Upper lobe of left lung (tissue), 6 donors: Measurements from ENCODE around the gene IFI6. TPM values are rescaled to one million over a fixed set of nuclear protein-coding genes. Genes with fewer than 3 reads are reported as not detected.
"Not testable (repeated sequence)": the region's sequence is repeated elsewhere in the genome, so short reads cannot be mapped to it uniquely, and the experiment has no call there.

Source experiments
- ATAC-seq, 2 donors: fragments of 200-7000 bp; cut with Tn5 transposase; one replicate each; pipeline ENCODE4 v1.9.1; 2022; ENCODE audit warnings: mild to moderate bottlenecking in 2 of 2, moderate library complexity in 2 of 2; ENCODE audit not compliant: low FRiP score in 2 of 2
- DNase-seq, 2 donors: peaks; one replicate each; pipeline ENCODE4 v3.0.0-alpha.2; 2019 to 2020
- H3K27ac ChIP-seq, 4 donors: fragments of 200-600 bp; sonication (generic); one replicate each; pipeline ENCODE4 v1.5.1; 2016 to 2019
- H3K27me3 ChIP-seq, 4 donors: fragments of 200-600 bp; sonication (generic); one replicate each; pipeline ENCODE4 v1.5.1; 2017 to 2019
- H3K36me3 ChIP-seq, 4 donors: fragments of 200-600 bp; sonication (generic); one replicate each; pipeline ENCODE4 v1.5.1; 2016 to 2019
- H3K4me1 ChIP-seq, 4 donors: fragments of 200-600 bp; sonication (generic); one replicate each; pipeline ENCODE4 v1.5.1; 2018 to 2019
- H3K4me3 ChIP-seq, 4 donors: fragments of 200-600 bp; sonication (generic); one replicate each; pipeline ENCODE4 v1.5.1; 2017 to 2019; ENCODE audit warnings: mild to moderate bottlenecking in 2 of 4, moderate library complexity in 1 of 4
- H3K9me3 ChIP-seq, 4 donors: fragments of 200-600 bp; sonication (generic); one replicate each; pipeline ENCODE4 v1.5.1; 2018 to 2019
- EP300 ChIP-seq, 4 donors: sonication (generic); formaldehyde crosslinking; IDR thresholded peaks; one replicate each; pipeline ENCODE4 v1.5.1; 2017; ENCODE audit warnings: antibody characterized with exemption in 4 of 4, control low read depth in 2 of 4
- POLR2A ChIP-seq, 4 donors: fragments of 450-650 bp; IDR thresholded peaks; one replicate each; pipeline ENCODE4 v1.5.1; 2016 to 2017; ENCODE audit warnings: antibody characterized with exemption in 4 of 4, mild to moderate bottlenecking in 2 of 4
- POLR2AphosphoS5 ChIP-seq, 2 donors: sonication (generic); formaldehyde crosslinking; IDR thresholded peaks; one replicate each; pipeline ENCODE4 v1.5.1; 2017; ENCODE audit warnings: antibody characterized with exemption in 2 of 2
- WGBS, 2 donors: methylation state at CpG; one replicate each; pipeline ENCODE4 v1.1.5; 2017 to 2018; 5-methylcytosine and 5-hydroxymethylcytosine counted together
- total RNA-seq, 6 donors: library from RNA; depleted of rRNA in 4 of 6; stranded (reverse); fragments of >200 nt in 4 of 6; gene quantifications; one replicate each; pipeline versions ENCODE4 v1.1.0 to v1.2.1, GENCODE V29; 2016 to 2021
- TF ChIP-seq, protein P1 (sequence below), 6 experiments: fragments of 450-650 bp in 4 of 6; fragments of 200-600 bp in 2 of 6; sonication (generic) in 2 of 6; IDR thresholded peaks; one replicate each; pipeline ENCODE4 v1.5.1; 2016 to 2019; ENCODE audit warnings: antibody characterized with exemption in 6 of 6
- donor health status: DM: no; HTN: no; CAD: no; lungs with moderate emphysema.
- donor health status: DM: no; HTN: yes; CAD: no; lungs with severe emphysema.

The IFI6 gene
- total RNA-seq, 6 donors from 2014 or later, result 43.0 to 436 (median 277) TPM

DNA sequence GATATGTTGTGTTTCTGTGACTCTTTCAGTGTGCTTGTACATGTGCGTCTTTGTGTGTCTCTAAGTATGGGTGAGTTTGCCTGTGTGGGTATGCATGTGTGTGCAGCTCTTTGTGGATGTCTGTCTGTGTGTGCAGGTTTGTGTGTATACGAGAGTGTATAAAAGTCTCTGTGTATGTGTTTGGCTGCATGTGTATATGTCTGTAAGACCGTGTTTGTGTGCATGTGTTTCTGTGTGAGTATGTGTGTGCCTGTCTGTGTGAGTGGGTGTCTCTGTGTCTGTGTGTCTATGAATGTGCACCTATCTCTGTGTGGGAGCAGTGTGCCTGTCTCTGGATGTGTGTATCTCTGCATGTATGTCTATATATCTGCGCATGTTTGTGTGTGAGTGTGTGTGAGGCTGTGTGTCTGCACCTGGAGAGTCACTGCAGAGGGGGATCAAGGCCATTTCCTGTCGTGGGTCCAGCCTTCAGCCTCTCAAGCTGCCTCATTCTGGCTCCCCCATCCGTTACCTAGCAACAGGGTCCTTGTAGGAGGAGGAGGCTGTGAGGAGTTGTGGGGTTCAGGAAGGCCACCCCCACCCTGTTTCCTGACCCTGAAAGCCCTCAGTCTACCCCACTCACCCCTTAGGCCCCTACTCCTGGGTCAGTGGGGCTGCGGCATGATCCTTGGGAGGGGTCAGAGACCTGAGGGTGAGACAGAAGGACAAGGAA is 47.4 kb downstream of the IFI6 start:
- Histone ChIP-seq H3K36me3 (peaks cover 0 to 21% (median 9%) of the 10 kb centered on the region in 4 donors), H3K4me1 (peaks cover 49 to 72% (median 57%) of the 10 kb centered on the region in 4 donors), H3K4me3 (peak overlapping the region in 1 of 4 donors; percentile 26), H3K27ac (peak overlapping the region; percentile 72 to 98 (median 95)), H3K9me3 (no peaks in the 10 kb centered on the region), H3K27me3 (no peaks in the 10 kb centered on the region)
- WGBS, 2 donors, result 57 to 70% methylated on average over 7 of the region's 7 CpGs
- peak in 1 of 2 donors; percentile 27 for ATAC-seq
- no peak for TF ChIP-seq EP300 (IDR thresholded peaks at IDR 0.05)
- TF ChIP-seq POLR2AphosphoS5 (IDR thresholded peaks at IDR 0.05), result no peak
- TF ChIP-seq, protein P1, sequence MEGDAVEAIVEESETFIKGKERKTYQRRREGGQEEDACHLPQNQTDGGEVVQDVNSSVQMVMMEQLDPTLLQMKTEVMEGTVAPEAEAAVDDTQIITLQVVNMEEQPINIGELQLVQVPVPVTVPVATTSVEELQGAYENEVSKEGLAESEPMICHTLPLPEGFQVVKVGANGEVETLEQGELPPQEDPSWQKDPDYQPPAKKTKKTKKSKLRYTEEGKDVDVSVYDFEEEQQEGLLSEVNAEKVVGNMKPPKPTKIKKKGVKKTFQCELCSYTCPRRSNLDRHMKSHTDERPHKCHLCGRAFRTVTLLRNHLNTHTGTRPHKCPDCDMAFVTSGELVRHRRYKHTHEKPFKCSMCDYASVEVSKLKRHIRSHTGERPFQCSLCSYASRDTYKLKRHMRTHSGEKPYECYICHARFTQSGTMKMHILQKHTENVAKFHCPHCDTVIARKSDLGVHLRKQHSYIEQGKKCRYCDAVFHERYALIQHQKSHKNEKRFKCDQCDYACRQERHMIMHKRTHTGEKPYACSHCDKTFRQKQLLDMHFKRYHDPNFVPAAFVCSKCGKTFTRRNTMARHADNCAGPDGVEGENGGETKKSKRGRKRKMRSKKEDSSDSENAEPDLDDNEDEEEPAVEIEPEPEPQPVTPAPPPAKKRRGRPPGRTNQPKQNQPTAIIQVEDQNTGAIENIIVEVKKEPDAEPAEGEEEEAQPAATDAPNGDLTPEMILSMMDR (IDR thresholded peaks at IDR 0.05), result no peak
- no peak for TF ChIP-seq POLR2A (IDR thresholded peaks at IDR 0.05)
- peak in 1 of 2 donors; percentile 24 for DNase-seq

DNA sequence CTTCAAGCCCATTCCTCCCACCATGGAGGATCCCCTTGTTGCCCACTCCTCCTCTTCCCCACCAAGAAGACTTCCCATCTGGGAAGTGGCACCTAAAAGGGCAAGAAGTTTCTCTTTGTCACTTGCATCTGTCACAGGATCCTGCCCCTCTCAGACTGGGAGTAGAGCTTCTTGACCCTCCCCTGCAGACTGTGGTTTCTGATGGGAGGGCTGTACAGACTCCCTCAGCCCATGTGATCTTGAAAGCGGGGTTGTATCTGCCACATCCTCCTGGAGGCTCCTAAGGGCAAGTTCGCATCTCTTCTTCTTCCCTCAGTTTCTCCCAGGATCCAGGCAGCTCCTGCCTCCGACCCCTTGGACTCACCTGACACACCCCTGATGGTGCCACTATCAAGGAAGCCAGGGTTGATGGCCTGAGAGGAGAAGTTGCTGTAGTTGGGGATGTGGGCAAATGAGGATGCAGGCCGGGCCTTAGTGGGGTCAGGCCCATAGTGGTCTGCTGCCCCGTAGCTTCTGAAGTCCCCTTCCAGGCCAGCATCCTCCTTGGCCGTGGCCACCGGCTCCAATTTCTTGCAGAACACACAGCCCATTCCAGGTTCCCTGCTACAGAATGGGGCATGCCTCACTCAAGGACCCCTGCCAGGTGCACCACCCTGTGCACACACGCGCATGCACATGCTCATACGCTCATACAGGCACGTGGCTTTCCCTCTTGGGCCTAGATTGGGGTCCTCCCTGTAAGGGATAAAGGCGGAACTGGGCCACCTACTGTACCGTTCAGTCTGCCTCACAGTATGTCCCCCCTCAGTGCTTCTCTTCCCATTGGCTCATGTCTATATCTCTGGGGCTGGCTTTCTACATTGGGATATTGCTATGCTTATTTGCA is 48.4 kb downstream of the IFI6 start:
- Histone ChIP-seq H3K27me3 (no peaks in the 10 kb centered on the region), H3K9me3 (no peaks in the 10 kb centered on the region), H3K4me1 (peaks cover 44 to 62% (median 49%) of the 10 kb centered on the region in 4 donors), H3K36me3 (peaks cover 0 to 26% (median 9%) of the 10 kb centered on the region in 4 donors), H3K27ac (peak overlapping the region in 2 of 4 donors; percentile 55 to 96), H3K4me3 (no peak overlapping the region)
- no peak for TF ChIP-seq POLR2AphosphoS5 (IDR thresholded peaks at IDR 0.05)
- TF ChIP-seq, protein P1 (IDR thresholded peaks at IDR 0.05), result no peak
- peak in 1 of 4 donors; percentile 34 for TF ChIP-seq POLR2A (IDR thresholded peaks at IDR 0.05)
- TF ChIP-seq EP300 (IDR thresholded peaks at IDR 0.05), result no peak
- 90 to 91% methylated on average over 7 to 13 of the region's 13 CpGs for WGBS, 2 donors
- DNase-seq, result peak in 1 of 2 donors; percentile 32
- no peak for ATAC-seq

DNA sequence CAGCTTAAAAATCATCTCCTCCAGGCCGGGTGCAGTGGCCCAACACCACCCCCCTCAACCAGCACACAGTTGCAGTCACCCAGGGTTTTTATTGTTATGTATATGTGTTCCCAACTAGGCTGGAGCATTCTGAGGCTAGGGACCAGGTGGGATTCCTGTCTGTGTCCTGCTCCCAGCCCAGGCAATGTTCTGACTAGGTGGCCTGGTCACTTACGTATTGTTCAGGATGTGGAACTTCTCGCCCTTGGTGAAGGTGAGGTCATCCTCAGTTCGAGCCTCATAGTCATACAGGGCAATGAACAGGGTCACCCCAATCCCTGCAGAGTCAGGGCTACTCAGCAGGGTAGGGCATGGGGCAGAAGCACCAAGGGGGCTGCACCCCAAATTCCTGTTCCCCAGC is 49.2 kb downstream of the IFI6 start:
- 75 to 100% methylated on average over 1 to 4 of the region's 4 CpGs for WGBS, 2 donors
- Histone ChIP-seq H3K27me3 (no peaks in the 10 kb centered on the region), H3K4me1 (peaks cover 39 to 57% (median 48%) of the 10 kb centered on the region in 4 donors), H3K9me3 (no peaks in the 10 kb centered on the region), H3K27ac (peak overlapping the region in 2 of 4 donors; percentile 55 to 96), H3K36me3 (peaks cover 0 to 26% (median 9%) of the 10 kb centered on the region in 4 donors), H3K4me3 (no peak overlapping the region)
- DNase-seq (peak in 1 of 2 donors; percentile 42), ATAC-seq (no peak)
- no peak for TF ChIP-seq EP300 (IDR thresholded peaks at IDR 0.05)

DNA sequence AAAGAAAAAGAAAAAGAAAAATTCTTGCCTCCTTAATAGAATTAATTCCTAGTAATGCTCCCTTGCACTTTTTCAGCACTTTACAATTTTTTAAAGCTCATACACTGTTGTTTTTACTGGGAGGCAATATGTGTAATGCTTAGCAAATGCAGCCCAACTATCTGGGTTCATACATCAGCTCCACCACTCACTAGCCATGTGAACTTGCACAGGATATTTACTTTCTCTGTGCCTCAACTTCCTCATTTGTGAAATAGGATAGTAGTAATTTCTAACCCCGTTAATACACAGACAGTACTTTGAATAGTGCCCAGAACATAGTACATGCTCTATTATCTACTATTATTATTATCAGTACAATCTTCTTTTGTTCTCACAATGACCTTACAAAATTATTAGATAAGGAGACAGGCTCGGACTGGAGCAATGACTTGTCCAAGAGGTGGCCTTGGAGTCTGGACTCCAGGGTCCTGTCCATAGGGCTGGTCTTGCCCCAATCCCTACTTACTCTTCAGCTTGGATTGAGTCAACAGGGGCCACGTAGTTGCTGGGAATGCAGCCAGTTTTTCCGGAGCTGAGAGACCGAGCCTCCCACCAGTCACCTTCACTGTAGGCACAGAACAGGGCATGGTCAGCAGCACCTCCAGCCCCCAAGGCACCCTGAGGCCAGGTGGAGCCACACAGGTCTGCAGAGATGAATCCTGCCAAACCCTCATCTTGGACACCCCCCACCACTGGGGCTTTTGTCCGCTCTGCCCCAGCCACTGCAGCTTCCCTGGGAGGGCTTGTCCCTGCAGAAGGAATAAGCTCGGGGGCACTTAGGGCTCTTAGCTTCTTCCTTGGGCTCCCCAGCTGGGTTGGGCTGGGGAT is 50.7 kb downstream of the IFI6 start:
- no peak for ATAC-seq

DNA sequence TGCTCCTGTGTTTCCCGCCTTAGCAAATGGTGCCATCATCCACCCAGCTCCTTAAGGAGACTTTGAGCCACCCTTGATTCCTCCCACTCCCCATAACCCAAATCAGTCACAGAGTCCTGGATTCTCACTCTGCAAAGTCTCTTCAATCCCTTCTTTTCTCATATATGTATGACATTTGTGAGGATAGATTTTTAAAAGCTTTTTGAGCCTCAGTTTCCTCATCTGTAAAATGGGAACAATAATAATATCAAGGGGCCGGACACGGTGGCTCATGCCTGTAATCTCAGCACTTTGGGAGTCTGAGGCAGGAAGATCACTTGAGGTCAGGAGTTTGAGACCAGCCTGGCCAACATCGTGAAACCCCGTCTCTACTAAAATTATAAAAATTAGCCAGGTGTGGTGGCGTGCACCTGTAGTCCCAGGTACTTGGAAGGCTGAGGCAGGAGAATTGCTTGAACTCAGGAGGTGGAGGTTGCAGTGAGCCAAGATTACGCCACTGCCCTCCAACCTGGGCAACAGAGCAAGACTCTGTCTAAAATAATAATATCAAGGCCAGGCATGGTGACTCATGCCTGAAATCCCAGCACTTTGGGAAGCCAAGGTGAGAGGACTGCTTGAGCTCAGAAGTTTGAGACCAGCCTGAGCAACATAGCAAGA is 52.1 kb downstream of the IFI6 start:
- peaks cover 0 to 50% (median 20%) of the 10 kb centered on the region in 4 donors for H3K36me3 ChIP-seq
- ATAC-seq, H3K4me3 ChIP-seq, DNase-seq, H3K27me3 ChIP-seq, H3K9me3 ChIP-seq: not testable (repeated sequence)
- peak overlapping the region in 1 of 4 donors; percentile 24 for H3K27ac ChIP-seq
- H3K4me1 ChIP-seq, result peaks cover 27 to 50% (median 34%) of the 10 kb centered on the region in 4 donors
- WGBS, 2 donors, result 96 to 97% methylated on average over 7 of the region's 7 CpGs

More for the DNA sequence above, 50.7 kb downstream of the IFI6 start:
- H3K36me3 ChIP-seq, result peaks cover 0 to 36% (median 16%) of the 10 kb centered on the region in 4 donors
- DNase-seq, result peak in 1 of 2 donors; percentile 43
- no peak overlapping the region for H3K4me3 ChIP-seq
- WGBS, 2 donors, result 49 to 75% methylated on average over 4 to 7 of the region's 7 CpGs
- TF ChIP-seq EP300 (IDR thresholded peaks at IDR 0.05), result no peak
- no peak for TF ChIP-seq POLR2A (IDR thresholded peaks at IDR 0.05)
- TF ChIP-seq, protein P1 (IDR thresholded peaks at IDR 0.05), result no peak
- no peak for TF ChIP-seq POLR2AphosphoS5 (IDR thresholded peaks at IDR 0.05)
- no peaks in the 10 kb centered on the region for H3K9me3 ChIP-seq
- peaks cover 34 to 53% (median 43%) of the 10 kb centered on the region in 4 donors for H3K4me1 ChIP-seq
- peak overlapping the region in 3 of 4 donors; percentile 32 to 74 (median 65) for H3K27ac ChIP-seq
- H3K27me3 ChIP-seq, result no peaks in the 10 kb centered on the region
